Daoy (cell line): Measurements from ENCODE around the gene FA2H. TPM values are rescaled to one million over a fixed set of nuclear protein-coding genes. Genes with fewer than 3 reads are reported as not detected.
"Not testable (repeated sequence)": the region's sequence is repeated elsewhere in the genome, so short reads cannot be mapped to it uniquely, and the experiment has no call there.

ENCODE experiments used
- DNase-seq: peaks from one replicate; pipeline ENCODE4 v3.0.0-alpha.2; 2015; ENCODE audit warnings: low read depth
- total RNA-seq: library from RNA; depleted of rRNA; stranded (reverse); fragments of >200 nt; shearing (Covaris generic); gene quantifications from 2 replicates; pipeline ENCODE4 v1.2.3, GENCODE V29; 2014

FA2H gene
- total RNA-seq, 1 experiment from 2014 or later = not detected

DNA sequence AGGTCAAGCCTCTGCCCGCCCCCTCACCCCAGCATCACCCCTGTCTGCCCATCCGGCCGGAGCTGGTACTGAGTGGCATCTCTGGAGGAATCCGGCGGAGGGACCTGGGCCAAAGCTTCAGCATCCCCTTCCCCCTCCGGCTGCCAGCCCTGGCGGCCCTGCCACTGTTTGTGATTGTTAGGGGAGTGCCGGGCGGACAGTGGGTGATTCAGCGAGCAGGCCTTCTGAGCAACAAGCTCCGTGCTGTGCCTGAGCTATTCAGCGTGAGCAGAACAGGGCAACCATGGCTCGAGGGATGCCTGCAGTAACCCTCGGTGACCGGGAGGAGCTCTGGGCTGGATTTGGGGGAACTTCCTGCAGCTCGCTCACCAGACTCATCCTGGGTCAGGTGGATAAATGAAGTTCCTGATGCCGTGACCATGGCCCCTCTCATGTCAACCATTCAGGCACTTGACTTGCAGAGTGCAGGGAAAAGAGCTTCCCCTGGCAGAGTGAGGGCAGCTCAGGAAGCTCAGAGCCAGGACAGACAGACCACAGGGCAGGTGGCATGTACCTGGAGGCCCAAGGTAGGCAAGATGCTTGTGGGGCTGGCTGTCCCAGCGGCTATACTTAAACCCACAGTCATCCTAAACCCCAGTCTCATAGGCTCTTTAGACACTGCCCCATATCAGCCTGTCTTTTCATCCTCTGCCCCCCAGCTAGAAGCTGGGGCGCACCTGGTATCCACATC is 49.6 kb downstream of the FA2H start:
- DNase-seq = peak; percentile 85

DNA sequence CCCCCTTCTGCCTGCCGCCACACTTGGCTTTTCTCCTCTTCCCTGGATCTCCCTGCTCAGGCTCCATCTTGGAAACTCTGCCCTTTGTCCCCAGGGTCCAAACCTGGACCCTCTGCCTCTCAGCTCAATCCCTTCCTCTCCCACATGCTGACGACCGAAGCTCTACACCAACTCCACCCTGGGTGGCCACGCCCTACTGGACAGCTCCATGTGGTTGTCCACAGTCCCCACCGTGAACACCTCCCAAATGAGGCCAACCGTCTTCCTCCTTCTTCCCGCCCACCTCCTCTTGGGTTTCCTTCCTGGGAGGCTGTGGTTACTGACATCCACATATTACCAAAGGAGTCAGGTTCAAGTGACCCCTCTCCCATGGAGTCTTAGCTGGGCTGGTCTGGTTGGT is 51.4 kb downstream of the FA2H start:
- DNase-seq = no peak

DNA sequence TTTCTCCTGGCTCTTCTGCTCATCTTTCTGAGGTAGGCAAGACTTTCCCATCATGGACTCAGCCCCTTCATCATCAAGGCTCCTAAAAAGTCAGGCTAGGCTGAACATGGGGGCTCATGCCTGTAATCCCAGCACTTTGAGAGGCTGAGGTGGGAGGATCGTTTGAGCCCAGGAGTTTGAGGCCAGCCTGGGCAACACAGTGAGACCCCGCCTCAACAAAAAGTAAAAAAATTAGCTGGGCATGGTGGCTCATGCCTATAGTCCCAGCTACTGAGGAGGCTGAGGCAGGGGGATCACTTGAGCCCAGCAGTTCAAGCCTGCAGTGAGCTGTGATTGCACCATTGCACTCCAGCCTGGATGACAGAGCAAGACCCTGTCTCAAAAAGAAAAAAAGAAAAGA is 52.5 kb downstream of the FA2H start:
- not testable (repeated sequence) for DNase-seq

DNA sequence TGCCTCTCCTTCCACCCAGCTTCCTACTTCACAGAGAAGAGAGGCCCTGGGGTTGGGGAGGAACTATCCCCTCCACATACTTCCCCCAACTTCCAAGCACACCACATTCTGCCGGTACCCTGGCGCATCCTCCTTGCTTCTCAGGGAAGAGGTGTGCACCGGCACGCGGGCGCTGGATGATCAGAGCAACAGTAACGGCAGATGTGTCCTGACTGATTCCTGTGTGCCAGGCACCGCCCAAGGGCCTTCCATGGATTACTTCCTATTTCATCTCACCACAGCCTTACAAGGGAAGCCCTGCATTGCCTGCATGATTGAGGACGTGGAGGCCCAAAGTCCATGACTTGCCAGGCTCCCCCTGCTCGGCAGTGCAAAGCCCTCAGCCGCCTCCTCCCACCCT is 52.9 kb downstream of the FA2H start:
- DNase-seq = no peak

DNA sequence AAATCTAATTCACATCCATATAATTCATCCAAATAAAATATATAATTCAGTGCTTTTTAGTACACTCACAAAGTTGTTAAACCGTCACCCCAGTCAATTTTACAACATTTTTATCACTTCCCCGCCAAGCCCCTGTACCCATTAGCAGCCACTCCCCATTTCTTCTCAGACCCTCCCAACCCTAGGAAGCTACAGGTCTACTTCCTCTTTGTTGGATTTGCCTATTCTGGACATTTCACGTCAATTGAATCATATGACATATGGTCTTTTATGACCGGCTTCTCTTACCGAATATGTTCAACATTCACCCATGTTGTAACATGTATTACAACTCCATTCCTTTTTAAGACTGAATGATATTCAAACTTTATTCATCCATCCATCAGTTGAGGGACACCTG is 54.0 kb downstream of the FA2H start:
- no peak for DNase-seq

DNA sequence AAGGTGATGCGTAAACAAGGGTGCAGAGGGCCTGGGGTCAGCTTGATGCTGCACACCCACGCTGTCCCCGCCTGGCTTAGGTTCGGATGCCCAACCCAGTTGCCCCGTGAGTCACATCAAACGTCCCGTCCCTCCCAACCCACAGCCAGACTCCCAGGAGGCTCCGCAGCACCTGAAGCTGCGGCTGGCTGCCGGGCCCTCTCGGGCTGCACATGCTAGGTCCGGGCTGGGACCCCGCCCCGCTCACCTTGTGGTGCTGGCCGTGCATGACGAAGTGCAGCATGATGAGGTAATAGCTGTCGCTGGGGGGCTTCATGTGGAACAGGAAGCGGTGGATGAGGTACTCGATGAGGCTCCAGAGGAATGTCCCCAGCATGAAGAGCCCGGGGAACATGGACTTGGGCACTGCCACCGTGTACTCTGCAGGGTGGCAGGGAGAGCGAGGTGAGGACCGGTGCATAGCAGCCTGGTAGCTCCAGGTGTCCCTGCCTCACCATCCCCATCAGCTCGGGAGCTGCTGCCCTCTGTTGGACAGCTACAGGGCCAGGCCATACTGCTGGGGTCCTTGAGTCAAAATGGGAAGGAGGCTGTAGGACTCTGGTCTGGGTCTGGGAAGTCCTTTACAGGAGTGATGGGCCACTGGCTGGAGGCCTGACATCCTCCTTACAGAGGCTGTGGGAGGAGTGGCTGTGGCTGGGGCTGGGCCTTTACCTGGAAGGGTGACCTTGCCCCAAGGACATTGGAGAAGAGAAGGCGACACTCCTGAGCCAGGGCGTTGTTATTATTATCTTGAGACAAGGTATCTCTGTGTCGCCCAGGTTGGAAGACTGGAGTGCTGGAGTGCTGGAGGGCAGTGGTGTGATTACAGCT is 55.6 kb downstream of the FA2H start:
- DNase-seq = no peak

DNA sequence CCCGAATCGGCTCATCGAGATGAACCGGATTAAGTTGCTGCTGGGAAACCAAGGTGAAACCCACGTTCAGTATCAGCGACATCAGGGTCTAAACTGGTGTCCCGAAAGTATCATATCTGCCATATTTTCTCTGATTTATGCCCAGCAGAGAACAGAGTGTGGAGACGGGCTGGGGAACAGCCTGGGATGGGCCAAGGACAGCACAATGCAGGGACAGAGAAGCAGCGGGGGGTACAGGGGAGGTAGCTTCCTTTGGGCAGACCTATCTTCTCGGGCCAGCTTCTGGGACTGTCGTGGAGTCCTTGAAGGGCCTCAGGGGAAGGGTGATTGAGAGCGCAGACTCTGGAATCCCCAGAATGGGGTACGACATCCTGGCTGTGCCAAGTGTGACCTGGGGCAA is 56.5 kb downstream of the FA2H start:
- no peak for DNase-seq

DNA sequence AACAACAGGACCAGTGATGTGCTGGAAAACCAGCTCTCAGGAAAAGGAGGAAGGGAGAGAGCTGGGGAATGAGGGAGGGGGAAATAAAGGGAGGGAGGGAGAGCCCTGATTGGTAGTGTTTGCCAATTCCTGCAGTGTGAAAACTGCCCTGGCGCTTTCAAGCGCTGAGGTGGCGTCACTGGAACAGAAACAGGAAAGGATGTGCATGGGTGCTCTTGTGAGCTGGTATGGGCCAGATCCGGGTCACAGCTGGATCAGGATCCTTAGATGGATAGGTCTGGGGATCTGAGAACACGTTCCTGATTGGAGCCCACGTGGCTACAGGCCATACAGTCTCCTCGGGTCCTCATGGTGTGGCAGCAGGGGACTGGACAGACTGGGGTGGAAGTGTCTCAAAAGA is 57.3 kb downstream of the FA2H start:
- DNase-seq = no peak

DNA sequence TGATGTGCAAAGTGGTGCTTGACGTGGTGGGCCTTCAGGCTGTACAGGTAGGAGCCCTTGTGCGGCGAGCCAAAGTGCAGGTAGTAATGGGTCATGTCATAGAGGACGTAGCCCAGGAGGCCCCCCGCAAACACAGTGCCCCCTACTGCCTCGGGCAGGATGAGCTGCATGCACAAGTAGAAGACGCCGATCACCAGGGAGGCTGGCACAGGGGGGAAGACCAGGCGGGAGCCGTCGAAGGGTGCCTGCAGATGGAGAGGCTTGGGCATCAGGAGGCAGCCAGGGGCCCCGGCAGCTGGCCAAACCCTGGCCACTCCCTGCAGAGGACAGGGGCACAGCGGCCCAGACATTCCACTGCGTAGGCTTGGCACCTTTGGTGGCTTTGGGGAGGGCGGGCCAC is 58.3 kb downstream of the FA2H start:
- DNase-seq = no peak

DNA sequence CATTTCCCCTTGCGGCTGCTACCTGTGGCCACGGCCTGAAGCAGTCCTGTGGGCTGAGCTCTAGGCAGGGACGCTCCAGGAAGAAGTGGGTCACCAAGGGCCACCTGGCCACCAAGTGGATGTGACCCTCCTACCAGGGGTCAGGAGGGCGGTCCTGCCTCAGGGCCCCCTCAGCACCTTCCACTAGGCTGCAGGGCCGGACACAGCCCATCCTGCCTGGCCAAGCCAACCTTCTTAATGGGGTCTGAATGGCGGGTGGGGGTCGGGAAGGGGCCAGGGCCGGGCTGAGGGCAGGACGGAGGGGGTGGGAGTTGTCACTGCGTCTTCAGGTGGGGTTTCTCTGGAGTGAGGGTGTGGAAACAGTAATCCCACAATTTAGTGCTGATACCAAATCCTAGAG is 60.7 kb downstream of the FA2H start:
- DNase-seq = no peak

DNA sequence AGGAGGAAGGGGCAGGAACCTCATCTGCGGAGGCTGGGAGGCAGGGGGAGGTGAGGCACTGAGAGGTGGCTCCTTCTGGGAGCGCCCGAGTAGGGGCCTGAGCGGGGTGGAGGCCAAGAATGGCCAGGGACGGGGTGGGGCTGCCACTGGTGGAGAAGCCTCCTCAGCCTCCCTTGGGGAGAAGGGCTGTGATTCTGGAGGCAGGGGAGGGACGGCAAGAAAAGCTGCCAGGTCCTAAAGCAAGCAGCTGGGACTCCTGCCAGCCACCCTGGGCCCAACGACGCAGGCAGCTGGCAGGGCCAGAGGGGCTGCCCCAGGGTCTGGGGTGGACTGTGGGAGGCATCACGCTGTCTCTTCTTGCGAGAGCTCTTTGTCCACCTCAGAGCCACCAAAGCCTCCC is 61.3 kb downstream of the FA2H start:
- DNase-seq = no peak

DNA sequence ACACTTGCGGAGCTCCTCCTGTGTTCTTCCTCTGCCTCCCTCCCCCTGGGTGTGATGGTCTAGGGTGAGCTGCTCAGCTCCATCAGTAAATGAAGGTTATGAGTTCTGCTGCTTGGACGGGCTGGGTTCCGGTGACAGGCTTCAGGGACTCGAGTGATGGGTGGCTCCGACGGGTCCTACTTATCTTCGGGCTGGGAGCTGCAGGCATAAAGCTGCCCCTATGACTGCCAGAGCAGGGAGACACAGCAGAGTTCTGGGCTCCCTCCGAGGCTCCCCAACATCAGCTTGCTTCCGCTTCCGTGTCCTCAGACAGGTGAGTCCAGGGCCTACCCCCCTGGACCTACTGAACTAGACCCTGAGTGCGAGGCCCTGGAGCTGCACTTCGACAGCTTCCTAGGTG is 62.7 kb downstream of the FA2H start:
- no peak for DNase-seq

DNA sequence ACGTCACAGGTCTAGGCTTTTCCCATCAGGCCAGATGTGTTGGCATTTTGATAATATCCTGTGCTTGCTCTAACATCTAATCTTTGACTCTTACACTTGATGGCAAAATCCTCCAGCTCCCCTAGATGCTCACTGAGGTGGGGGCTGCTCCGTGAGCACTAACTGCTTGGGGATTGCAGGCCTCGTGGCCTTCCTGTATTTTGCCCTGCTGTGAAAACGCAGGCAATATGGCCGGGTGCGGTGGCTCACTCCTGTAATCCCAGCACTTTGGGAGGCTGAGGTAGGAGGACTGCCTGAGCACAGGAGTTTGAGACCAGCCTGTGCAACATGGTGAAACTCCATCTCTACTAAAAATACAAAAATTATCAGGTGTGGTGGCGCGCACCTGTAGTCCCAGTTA is 64.2 kb downstream of the FA2H start:
- DNase-seq = no peak

DNA sequence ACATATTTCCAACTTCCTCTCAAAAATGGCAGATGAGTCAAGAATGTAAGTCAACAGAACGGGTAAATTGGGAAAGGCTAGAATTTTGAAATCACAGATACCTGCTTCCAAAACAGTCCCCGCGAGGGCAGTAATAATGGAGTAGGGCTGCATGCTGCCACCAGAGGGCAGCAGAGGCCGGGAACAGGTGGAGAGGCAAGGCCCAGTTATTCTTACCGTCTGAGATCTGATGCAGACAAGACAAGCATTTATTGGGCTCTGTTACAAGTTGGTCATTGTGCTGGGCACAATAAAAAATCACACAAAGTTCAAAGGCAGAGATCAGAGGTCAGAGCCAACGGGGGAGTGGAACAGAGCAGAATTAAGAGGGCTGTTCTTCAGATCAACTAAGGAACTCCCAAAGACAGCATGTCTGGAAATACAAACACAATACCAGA is 65.2 kb downstream of the FA2H start:
- peak; percentile 70 for DNase-seq

DNA sequence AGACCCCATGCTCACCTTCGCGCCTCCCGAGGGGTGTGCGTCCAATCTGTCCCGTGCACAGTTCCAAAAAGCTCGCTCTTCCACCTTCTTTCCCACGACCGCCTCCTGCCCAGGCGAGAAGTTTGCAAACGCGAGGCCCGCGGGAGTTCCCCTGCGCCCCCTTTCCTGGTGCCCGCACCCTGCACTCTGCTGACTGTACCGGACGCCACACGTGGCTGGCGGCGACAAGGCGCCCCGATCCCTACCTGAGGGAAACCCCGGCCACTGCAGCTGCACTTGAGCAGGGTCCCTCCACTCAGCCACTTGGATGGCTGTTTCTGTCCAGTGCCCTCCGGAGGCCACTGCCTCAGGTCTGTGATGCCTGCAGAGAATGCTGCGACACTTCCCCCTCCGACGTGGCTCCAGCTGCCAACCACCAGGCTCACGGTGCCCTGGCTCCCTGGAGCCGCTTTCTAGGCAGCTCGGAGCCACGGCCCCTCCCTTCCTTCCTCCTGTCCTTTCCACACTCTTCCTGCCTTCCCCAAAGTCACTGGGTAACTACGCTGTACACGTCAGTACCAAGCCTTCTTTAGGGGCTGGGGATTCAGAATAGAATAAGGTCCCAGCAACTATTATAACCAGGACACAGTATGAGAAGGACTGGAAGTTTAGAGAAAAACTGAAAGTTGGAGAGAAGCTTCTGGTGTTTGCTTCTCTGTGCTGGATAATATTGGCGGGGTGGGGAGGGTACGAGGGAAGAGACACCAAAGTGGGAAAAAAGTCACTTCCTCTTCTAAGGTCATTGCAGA is 74.0 kb downstream of the FA2H start, which contains the start of gene MLKL:
Gene MLKL (minus strand): TSS at position 425 of the 788 bp plus-strand sequence. CDS start 5,105 bp downstream, outside the sequence.
- peak; percentile 68 for DNase-seq

DNA sequence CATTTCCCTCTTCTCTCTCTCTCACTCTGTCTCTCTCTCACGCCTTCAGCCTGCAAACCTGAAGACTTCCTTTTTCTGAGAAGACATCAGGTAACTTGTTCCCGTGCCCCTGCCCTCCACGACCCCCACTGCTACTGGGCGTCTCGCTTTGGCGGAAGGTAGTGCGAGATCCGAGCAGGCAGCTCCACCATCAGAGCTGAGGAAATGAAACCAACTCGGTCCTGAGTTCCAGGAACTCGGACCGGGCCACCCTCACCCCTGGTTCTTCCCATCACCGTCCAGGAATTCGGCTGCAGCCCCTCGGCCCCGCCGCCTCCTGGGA is 74.5 kb downstream of the FA2H start:
- peak; percentile 27 for DNase-seq

DNA sequence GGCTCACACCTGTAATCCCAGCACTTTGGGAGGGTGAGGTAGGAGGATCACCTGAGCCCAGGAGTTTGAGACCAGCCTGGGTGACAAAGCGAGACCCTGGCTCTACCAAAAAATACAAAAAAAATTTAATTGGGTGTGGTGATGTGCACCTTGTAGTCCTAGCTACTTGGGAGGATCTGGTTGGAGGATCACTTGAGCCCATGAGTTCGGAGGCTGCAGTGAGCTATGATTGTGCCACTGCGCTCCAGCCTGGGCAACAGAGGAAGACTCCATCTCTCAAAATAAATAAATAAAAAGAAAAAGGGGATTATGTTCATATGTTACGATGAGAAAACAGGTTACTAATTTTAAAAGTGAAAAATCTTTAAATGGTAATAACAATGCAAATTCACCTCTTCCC is 75.0 kb downstream of the FA2H start:
- DNase-seq = no peak

DNA sequence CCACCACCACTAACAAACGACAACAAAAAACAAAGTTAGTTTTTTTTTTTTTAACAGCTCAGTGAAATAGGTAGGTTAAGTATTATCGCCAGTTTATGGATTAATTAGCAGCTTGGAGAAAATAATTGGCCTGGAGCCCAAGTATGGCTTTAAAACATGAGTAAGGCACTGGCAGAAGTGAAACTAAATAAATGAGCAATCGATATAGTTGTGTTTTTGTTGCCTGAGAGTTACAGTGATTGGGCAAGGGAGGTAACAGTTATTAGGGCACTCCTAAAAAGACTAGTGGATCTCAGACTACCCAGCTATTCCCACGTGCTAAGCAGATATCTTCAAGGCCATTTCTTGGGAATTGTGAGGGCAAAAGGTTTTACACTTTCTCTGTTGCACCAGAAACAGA is 76.4 kb downstream of the FA2H start:
- no peak for DNase-seq

DNA sequence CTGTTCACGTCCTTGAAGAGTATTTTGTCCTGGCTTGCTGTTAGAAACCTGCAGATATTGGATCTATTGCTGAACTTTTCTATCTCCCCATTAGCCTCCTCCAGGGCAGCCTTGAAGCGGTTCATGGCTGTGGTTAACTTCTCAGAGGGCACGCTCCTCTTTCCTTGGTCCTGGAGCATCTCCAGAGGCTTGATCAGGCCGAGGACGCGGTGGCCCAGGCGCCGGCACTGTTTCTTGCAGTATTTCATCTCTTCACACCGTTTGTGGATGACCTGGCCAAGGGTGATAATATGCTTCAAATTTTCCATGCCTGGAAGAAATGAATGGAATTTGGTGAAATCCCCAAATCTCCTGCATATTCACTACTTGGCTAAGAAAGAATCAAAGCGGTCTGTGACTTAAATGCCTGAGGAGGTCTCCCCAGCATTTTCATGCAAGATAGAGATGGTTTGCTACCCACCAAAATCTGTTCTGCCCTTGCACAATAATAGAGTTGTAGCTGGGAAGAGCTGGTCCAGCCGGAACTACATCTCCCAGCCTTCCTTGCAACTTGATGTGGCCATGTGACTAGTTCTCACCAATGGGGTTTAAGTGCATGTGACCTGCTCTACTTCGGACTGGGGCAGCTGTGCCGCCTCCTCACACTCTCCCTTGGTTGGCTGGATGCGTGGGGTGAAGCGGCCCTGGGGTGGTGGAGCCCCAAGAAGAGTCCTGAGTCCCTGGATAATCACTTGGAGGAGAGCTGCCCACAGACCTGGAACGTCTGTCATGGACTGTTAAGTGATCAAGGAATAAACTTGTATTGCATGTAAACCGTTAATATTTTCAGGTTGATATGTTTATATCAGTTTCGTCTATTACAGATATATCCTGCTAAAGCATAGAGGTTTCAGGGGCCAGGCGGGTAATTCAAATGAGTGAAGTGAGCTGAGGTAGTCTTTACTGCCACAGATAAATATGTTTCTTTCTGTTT is 78.9 kb downstream of the FA2H start:
- peak; percentile 88 for DNase-seq

DNA sequence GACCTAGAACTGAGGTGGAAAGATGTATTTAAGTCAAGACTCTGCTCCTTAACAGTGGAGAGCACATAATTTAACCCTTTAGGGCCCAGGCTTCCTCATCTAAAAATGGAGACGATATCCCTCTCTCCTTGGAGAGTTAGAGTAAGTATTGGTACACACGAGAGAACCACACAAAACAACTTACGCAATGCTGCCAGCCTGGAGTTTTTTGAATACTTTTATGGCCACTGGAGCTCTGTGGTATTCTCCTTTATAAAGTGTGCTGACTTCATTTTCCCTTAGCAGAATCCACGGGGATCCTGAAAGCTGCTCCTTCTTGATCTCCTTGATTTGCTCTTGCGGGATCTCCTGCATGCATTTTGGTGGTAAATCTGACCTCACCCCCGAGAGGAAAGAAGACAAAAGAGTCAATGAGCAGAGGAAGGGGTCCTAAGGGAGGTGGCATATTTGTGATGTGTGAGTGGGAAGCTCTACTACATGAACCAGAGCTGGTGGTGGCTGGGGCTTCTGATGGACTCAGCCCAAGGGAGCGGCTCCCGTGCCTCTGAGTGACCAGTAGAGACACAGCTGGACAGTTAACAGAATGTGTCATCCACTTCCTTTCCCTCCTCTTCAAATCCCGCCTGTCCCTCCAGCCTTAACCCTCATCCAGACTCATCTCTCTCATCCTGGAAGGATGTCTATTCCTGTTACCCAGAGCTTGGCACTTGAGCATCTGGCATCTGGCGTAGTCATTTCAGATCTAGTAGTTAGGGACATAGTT is 83.3 kb downstream of the FA2H start:
- no peak for DNase-seq
